AG04450 (cell line): Measurements from ENCODE around the gene CNTNAP2. TPM values are rescaled to one million over a fixed set of nuclear protein-coding genes. Genes with fewer than 3 reads are reported as not detected.

Source experiments
- CTCF ChIA-PET: fragments of 300-600, 350-600 bp; formaldehyde crosslinking; extraction: SDS; loops from one replicate; lab custom pipeline; 2022; ENCODE audit warnings: antibody characterized with exemption, inconsistent platforms; lab: Charles Lee
- POLR2A ChIA-PET: fragments of 350-600 bp; formaldehyde crosslinking; extraction: SDS; loops from one replicate; lab custom pipeline; 2021; ENCODE audit warnings: antibody characterized with exemption, inconsistent platforms; lab: Yijun Ruan, JAX
- DNase-seq: peaks from one replicate; pipeline ENCODE4 v3.0.0-alpha.2; 2011; ENCODE audit warnings: low read depth, low spot score
- H3K27ac ChIP-seq: one replicate; pipeline ENCODE4 v1.5.1; 2012; ENCODE audit warnings: low read depth, low read length, control low read depth
- H3K27me3 ChIP-seq: one replicate; pipeline ENCODE4 v1.6.0; 2012; ENCODE audit warnings: low read length; ENCODE audit not compliant: control insufficient read depth, insufficient read depth
- H3K4me3 ChIP-seq: 2 replicates; pipeline ENCODE4 v1.5.1; 2011; ENCODE audit warnings: mild to moderate bottlenecking, low read depth, low read length, control low read depth
- H3K9me3 ChIP-seq: 2 replicates; pipeline ENCODE4 v1.5.1; 2012; ENCODE audit warnings: low read length; ENCODE audit not compliant: control insufficient read depth, insufficient read depth
- CTCF ChIP-seq: IDR thresholded peaks from 2 replicates; pipeline ENCODE4 v1.5.1; 2011; ENCODE audit warnings: low read depth, low read length, control low read depth, inconsistent platforms
- polyA plus RNA-seq: library from polyadenylated mRNA; depleted of rRNA; stranded (reverse); fragments of >200 nt; gene quantifications from 2 replicates; pipeline ENCODE4 v1.2.3, GENCODE V29; 2011

CNTNAP2 gene
- polyA plus RNA-seq, 1 experiment, result not detected

- TF ChIP-seq CTCF, result no peak
- Histone ChIP-seq H3K9me3 (peaks cover 32% of the 10 kb centered on the region), H3K27ac (no peak overlapping the region), H3K4me3 (no peak overlapping the region), H3K27me3 (no peaks in the 10 kb centered on the region)
- no peak for DNase-seq
- ChIA-PET POLR2A (no interaction called here), CTCF (no interaction called here)
These were observed 2264.2 kb downstream of the CNTNAP2 start for GRCh38 chr7:148380596-148381419.

- POLR2A ChIA-PET, result no interaction called here
- no peak overlapping the region for H3K27ac ChIP-seq
- peaks cover 32% of the 10 kb centered on the region for H3K9me3 ChIP-seq
- H3K27me3 ChIP-seq, result no peaks in the 10 kb centered on the region
- H3K4me3 ChIP-seq, result no peak overlapping the region
- CTCF ChIA-PET, result no interaction called here
- no peak for DNase-seq
- TF ChIP-seq CTCF, result no peak
These were observed 2266.0 kb downstream of the CNTNAP2 start for GRCh38 chr7:148382596-148382995.

GRCh38 chr7:148383651-148384050 lies 2267.1 kb downstream of the CNTNAP2 start:
- no peak for DNase-seq
- POLR2A ChIA-PET, result no interaction called here
- CTCF ChIA-PET, result no interaction called here
- TF ChIP-seq CTCF, result no peak
- H3K9me3 ChIP-seq, result peaks cover 32% of the 10 kb centered on the region
- no peak overlapping the region for H3K27ac ChIP-seq
- no peaks in the 10 kb centered on the region for H3K27me3 ChIP-seq
- H3K4me3 ChIP-seq, result no peak overlapping the region

- Histone ChIP-seq H3K9me3 (peaks cover 32% of the 10 kb centered on the region), H3K27ac (no peak overlapping the region), H3K4me3 (no peak overlapping the region), H3K27me3 (no peaks in the 10 kb centered on the region)
- TF ChIP-seq CTCF, result no peak
- no peak for DNase-seq
- ChIA-PET CTCF (no interaction called here), POLR2A (no interaction called here)
These were observed 2268.5 kb downstream of the CNTNAP2 start for GRCh38 chr7:148385009-148385682.

DNA sequence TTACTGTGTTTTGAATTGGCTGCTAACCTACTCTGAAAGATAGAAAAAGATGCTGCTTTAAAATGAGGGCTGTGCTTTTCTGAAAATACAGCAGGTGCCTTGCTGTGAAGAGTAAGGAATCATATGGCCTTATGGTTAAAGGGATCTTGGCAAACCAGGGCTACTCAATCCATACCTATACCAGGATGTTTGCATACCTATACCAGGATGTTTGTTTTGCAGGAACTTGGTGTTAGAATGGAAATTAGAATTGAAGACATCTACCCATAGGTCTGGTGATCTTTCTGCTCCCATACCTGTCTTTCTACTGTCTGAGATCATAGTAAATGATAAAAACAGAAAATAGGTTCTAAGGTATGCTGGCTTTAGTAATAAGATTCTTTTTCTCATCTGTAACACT lies 2273.8 kb downstream of the CNTNAP2 start:
- no peak for TF ChIP-seq CTCF
- CTCF ChIA-PET, result no interaction called here
- peaks cover 8% of the 10 kb centered on the region for H3K9me3 ChIP-seq
- no peak for DNase-seq
- no peaks in the 10 kb centered on the region for H3K27me3 ChIP-seq
- POLR2A ChIA-PET, result no interaction called here
- H3K4me3 ChIP-seq, result no peak overlapping the region
- H3K27ac ChIP-seq, result no peak overlapping the region
